ENCODE data around the gene ABCB1. TPM values are rescaled to one million over a fixed set of nuclear protein-coding genes. Genes with fewer than 3 reads are reported as not detected.
A peak's percentile ranks its signal among the peaks of the same experiment; 100 is the strongest.

ABCB1 gene
- total RNA-seq, 1 donor from 2014 or later = 5.5 TPM

DNA sequence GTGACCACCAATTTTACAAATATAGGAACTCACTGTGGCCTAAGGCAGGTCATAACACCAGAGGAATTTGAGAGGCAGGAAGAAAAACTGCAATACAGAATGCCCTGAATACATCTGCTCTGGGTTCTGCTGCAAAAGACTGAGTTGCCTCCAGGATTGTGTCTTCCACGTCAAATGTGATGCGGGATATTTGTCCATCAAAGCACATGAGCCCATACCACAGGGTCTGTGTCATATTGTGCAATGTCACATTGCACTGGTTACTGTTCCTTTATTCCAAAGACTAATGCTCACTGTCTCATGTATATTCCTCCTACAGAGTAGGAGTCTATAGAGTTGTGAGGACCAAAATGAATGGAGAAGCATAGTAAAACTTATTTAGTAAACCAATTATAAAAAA is 66.6 kb downstream of the ABCB1 start:
- intact Hi-C loops (cut with DNase I) = no loop called here
- Histone ChIP-seq H3K4me1 (no peaks in the 10 kb centered on the region), H3K4me3 (no peak overlapping the region), H3K27ac (no peak overlapping the region), H3K9me3 (no peaks in the 10 kb centered on the region), H3K36me3 (no peaks in the 10 kb centered on the region), H3K27me3 (no peaks in the 10 kb centered on the region)
- TF ChIP-seq, protein P1, sequence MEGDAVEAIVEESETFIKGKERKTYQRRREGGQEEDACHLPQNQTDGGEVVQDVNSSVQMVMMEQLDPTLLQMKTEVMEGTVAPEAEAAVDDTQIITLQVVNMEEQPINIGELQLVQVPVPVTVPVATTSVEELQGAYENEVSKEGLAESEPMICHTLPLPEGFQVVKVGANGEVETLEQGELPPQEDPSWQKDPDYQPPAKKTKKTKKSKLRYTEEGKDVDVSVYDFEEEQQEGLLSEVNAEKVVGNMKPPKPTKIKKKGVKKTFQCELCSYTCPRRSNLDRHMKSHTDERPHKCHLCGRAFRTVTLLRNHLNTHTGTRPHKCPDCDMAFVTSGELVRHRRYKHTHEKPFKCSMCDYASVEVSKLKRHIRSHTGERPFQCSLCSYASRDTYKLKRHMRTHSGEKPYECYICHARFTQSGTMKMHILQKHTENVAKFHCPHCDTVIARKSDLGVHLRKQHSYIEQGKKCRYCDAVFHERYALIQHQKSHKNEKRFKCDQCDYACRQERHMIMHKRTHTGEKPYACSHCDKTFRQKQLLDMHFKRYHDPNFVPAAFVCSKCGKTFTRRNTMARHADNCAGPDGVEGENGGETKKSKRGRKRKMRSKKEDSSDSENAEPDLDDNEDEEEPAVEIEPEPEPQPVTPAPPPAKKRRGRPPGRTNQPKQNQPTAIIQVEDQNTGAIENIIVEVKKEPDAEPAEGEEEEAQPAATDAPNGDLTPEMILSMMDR (IDR thresholded peaks at IDR 0.05) = no peak
- DNase-seq (ENCODE audit: low spot score in 2 of 2) = no peak

DNA sequence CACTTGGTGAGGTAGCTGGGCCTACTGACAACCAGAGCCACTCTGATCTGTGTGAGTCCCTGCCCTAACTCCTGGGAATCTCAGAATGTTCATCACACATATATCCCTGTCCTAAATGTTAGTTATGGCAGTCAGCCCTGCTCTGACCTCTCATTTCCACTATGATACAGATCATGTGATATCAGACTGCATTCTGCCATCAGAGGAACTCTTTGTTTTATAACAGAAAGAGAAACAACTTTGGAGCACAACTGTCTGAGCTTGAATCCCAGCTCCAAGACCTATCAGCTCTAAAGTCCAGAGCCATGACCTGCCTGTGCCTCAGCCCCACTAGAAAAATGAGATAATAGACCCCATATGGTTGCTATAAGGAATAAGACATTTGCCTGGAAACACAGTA is 70.6 kb downstream of the ABCB1 start:
- H3K36me3 ChIP-seq = no peaks in the 10 kb centered on the region
- no peaks in the 10 kb centered on the region for H3K9me3 ChIP-seq
- H3K27me3 ChIP-seq = no peaks in the 10 kb centered on the region
- intact Hi-C loops (cut with DNase I) = no loop called here
- no peak overlapping the region for H3K27ac ChIP-seq
- TF ChIP-seq, protein P1 (IDR thresholded peaks at IDR 0.05) = no peak
- no peak for DNase-seq (ENCODE audit: low spot score in 2 of 2)
- H3K4me1 ChIP-seq = no peaks in the 10 kb centered on the region
- H3K4me3 ChIP-seq = no peak overlapping the region

DNA sequence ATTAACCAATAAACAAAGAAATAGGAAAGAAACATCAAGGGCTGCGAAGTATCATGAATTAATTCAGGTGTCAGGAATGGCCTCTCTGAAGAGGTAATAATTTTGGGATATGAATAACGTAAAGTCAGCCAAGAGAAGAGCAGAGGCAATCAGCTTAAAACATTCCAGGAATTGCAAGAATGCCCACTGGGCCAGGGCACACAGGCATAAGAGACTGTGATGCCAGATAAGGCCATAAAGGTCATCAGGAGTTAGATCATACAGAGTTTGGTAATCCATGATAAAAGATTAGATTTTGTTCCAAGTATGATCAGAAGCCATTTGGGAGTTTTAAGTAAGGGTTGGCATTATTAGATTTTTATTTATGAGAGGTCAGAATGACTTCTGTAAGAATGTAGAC is 72.0 kb downstream of the ABCB1 start:
- Histone ChIP-seq H3K27ac (no peak overlapping the region), H3K4me3 (no peak overlapping the region), H3K4me1 (no peaks in the 10 kb centered on the region), H3K36me3 (no peaks in the 10 kb centered on the region), H3K27me3 (no peaks in the 10 kb centered on the region), H3K9me3 (no peaks in the 10 kb centered on the region)
- no peak for DNase-seq (ENCODE audit: low spot score in 2 of 2)
- intact Hi-C loops (cut with DNase I) = no loop called here
- TF ChIP-seq, protein P1 (IDR thresholded peaks at IDR 0.05) = no peak

DNA sequence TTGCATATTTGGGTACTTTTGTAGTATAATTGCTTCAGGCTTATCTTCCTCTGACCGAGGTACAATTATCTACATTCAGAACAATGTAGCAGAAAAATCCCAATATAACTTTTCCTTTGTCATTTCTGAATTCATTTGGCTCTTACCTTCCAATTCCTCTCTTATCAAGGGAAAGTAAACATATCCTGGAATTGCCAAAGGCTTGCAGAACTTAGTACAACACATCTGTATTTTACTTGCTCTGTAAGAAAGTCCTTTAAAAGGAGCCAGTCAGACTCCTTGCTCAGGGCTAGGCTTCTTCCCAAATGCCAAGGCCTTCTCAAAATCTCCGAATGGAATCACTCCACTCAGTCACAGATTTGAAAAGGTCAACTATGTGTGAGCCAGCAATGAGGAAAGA is 81.9 kb downstream of the ABCB1 start:
- H3K27me3 ChIP-seq = no peaks in the 10 kb centered on the region
- intact Hi-C loops (cut with DNase I) = no loop called here
- no peak for DNase-seq (ENCODE audit: low spot score in 2 of 2)
- H3K4me3 ChIP-seq = no peak overlapping the region
- H3K36me3 ChIP-seq = no peaks in the 10 kb centered on the region
- TF ChIP-seq, protein P1 (IDR thresholded peaks at IDR 0.05) = no peak
- no peaks in the 10 kb centered on the region for H3K9me3 ChIP-seq
- H3K4me1 ChIP-seq = no peaks in the 10 kb centered on the region
- H3K27ac ChIP-seq = peak overlapping the region in 1 of 2 donors; percentile 36

DNA sequence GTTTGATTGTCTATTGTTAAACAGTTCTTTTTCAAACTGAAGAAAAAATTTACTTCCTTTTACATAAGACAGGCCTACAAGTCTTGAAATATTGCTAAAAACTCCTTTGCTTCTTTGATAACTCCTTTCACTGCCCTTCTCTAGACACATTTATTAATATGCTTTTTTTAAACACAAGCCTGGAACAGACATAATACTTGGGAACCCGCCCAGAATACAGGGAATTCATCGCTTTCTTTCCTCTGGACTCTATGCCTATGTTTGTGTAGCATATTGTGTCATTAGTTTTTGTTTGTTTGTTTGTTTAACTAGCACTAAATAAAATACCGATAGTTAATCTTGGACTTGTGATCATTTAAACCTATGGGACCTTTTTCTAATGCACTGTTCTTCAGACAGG is 82.8 kb downstream of the ABCB1 start:
- Histone ChIP-seq H3K4me3 (no peak overlapping the region), H3K9me3 (no peaks in the 10 kb centered on the region), H3K27ac (no peak overlapping the region), H3K4me1 (no peaks in the 10 kb centered on the region), H3K27me3 (no peaks in the 10 kb centered on the region), H3K36me3 (no peaks in the 10 kb centered on the region)
- TF ChIP-seq, protein P1 (IDR thresholded peaks at IDR 0.05) = no peak
- intact Hi-C loops (cut with DNase I) = no loop called here
- no peak for DNase-seq (ENCODE audit: low spot score in 2 of 2)

DNA sequence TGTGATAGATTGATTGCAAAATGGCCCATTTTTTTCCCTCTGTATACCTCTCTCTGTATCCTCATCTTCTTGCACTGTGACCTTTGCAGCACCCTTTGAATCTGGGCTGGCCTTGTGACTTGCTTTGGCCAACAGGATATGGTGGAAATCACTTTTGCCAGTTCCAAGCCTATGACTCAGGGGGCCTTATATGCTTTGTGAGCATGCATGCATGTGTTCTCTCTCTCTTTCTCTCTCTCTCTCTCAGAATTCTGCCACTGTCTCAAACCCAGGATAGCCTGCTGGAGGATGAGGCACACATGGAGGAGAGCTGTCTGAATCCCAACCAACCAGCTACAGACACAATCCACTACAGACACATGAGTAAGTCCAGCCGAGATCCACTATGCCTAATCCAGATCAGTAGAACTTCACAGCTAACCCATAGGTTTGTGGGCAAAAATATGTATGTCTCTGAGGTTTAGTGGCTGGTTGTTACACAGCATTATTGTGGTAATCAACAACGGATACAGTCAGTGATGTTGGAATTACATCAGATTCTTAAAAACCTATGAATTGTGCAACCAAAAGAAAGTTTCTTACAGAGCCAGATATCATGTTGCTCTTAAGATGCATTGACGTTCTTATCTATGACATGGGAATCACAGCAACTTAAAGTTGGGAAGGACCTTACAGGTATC is 83.4 kb downstream of the ABCB1 start:
- DNase-seq (ENCODE audit: low spot score in 2 of 2) = no peak
- Histone ChIP-seq H3K27me3 (no peaks in the 10 kb centered on the region), H3K27ac (no peak overlapping the region), H3K9me3 (no peaks in the 10 kb centered on the region), H3K4me1 (no peaks in the 10 kb centered on the region), H3K4me3 (no peak overlapping the region), H3K36me3 (no peaks in the 10 kb centered on the region)
- TF ChIP-seq, protein P1 (IDR thresholded peaks at IDR 0.05) = no peak
- intact Hi-C loops (cut with DNase I) = no loop called here
